HG03135 (cell line): ENCODE results near the gene DGCR8.

Experiments
- ATAC-seq: cut with Tn5 transposase; IDR thresholded peaks from one replicate; pipeline ENCODE4 v1.9.1; 2021; ENCODE audit warnings: mild to moderate bottlenecking, moderate library complexity; ENCODE audit not compliant: unreplicated experiment

The DGCR8 gene

GRCh38 chr22:20052309-20053259 is 27.5 kb upstream of the DGCR8 start:
- ATAC-seq: no peak

- no peak for ATAC-seq
These were observed 26.5 kb upstream of the DGCR8 start for GRCh38 chr22:20053407-20054033.

- no peak for ATAC-seq
These were observed 26.0 kb upstream of the DGCR8 start for GRCh38 chr22:20054034-20054427.

- no peak for ATAC-seq
These were observed 25.6 kb upstream of the DGCR8 start for GRCh38 chr22:20054485-20054884.

GRCh38 chr22:20055144-20055543 is 24.9 kb upstream of the DGCR8 start:
- no peak for ATAC-seq

- ATAC-seq: no peak
These were observed 24.4 kb upstream of the DGCR8 start for GRCh38 chr22:20055654-20056053.

GRCh38 chr22:20056161-20056560 is 23.9 kb upstream of the DGCR8 start:
- ATAC-seq: no peak

GRCh38 chr22:20056696-20057386 is 23.2 kb upstream of the DGCR8 start:
- no peak for ATAC-seq

GRCh38 chr22:20057596-20058268 is 22.3 kb upstream of the DGCR8 start:
- ATAC-seq: no peak

GRCh38 chr22:20058989-20059770 is 20.9 kb upstream of the DGCR8 start:
- no peak for ATAC-seq

- no peak for ATAC-seq
These were observed 19.2 kb upstream of the DGCR8 start for GRCh38 chr22:20060700-20061480.

- ATAC-seq: no peak
These were observed 18.6 kb upstream of the DGCR8 start for GRCh38 chr22:20061481-20061861.

- no peak for ATAC-seq
These were observed 17.8 kb upstream of the DGCR8 start for GRCh38 chr22:20062043-20062765.

- no peak for ATAC-seq
These were observed 17.3 kb upstream of the DGCR8 start for GRCh38 chr22:20062766-20063083.

- no peak for ATAC-seq
These were observed 16.5 kb upstream of the DGCR8 start for GRCh38 chr22:20063271-20064139.

- ATAC-seq: no peak
These were observed 15.9 kb upstream of the DGCR8 start for GRCh38 chr22:20064140-20064480.

GRCh38 chr22:20064545-20065262 is 15.3 kb upstream of the DGCR8 start:
- ATAC-seq: no peak
